Astrocyte (in vitro differentiated cells and primary cell): ENCODE data around the gene ATG7. TPM values are rescaled to one million over a fixed set of nuclear protein-coding genes. Genes with fewer than 3 reads are reported as not detected.

Experiments used
- DNase-seq: peaks from one replicate; pipeline ENCODE4 v3.0.0-alpha.2; 2010; ENCODE audit warnings: low read depth
- FAIRE-seq: peaks from 2 replicates; lab custom pipeline; 2011; peaks lifted over from hg19 to GRCh38; lab: Jason Lieb, UNC
- H2AFZ ChIP-seq: 2 replicates; pipeline ENCODE4 v1.6.0; 2012; ENCODE audit warnings: low read depth, low read length, inconsistent platforms
- H3K27ac ChIP-seq: 2 replicates; pipeline ENCODE4 v1.5.1; 2011; ENCODE audit warnings: low read depth, low read length, inconsistent platforms
- H3K27me3 ChIP-seq: 2 replicates; pipeline ENCODE4 v1.6.0; 2011; ENCODE audit warnings: low read length, inconsistent platforms; ENCODE audit not compliant: insufficient read depth
- H3K36me3 ChIP-seq: 2 replicates; pipeline ENCODE4 v1.5.1; 2011; ENCODE audit warnings: low read length, inconsistent platforms; ENCODE audit not compliant: insufficient read depth
- H3K4me1 ChIP-seq: 2 replicates; pipeline ENCODE4 v1.5.1; 2011; ENCODE audit warnings: low read length, inconsistent platforms; ENCODE audit not compliant: insufficient read depth
- H3K4me2 ChIP-seq: 2 replicates; pipeline ENCODE4 v1.6.0; 2012; ENCODE audit warnings: low read length, inconsistent platforms
- H3K4me3 ChIP-seq: 2 replicates; pipeline ENCODE4 v1.5.1; 2011; ENCODE audit warnings: low read depth, mild to moderate bottlenecking, low read length, inconsistent platforms; ENCODE audit not compliant: insufficient read depth
- H3K79me2 ChIP-seq: 2 replicates; pipeline ENCODE4 v1.6.0; 2012; ENCODE audit warnings: mild to moderate bottlenecking, low read length, inconsistent platforms; ENCODE audit not compliant: insufficient read depth
- H3K9ac ChIP-seq: 2 replicates; pipeline ENCODE4 v1.6.0; 2012; ENCODE audit warnings: mild to moderate bottlenecking, low read length, inconsistent platforms
- H3K9me3 ChIP-seq: 2 replicates; pipeline ENCODE4 v1.5.1; 2012; ENCODE audit warnings: low read depth, mild to moderate bottlenecking, low read length, inconsistent platforms; ENCODE audit not compliant: insufficient read depth
- H4K20me1 ChIP-seq: 2 replicates; pipeline ENCODE4 v1.6.0; 2012; ENCODE audit warnings: low read length, inconsistent platforms; ENCODE audit not compliant: insufficient read depth
- H3K27ac Mint-ChIP-seq: one replicate; pipeline ENCODE4 v1.8.0; 2021; ENCODE audit warnings: mild to moderate bottlenecking, mixed read lengths; ENCODE audit not compliant: unreplicated experiment
- H3K27me3 Mint-ChIP-seq: one replicate; pipeline ENCODE4 v1.8.0; 2021; ENCODE audit warnings: low read depth, mixed read lengths; ENCODE audit not compliant: unreplicated experiment
- H3K36me3 Mint-ChIP-seq: one replicate; pipeline ENCODE4 v1.8.0; 2021; ENCODE audit warnings: low read depth, mixed read lengths; ENCODE audit not compliant: unreplicated experiment
- H3K4me1 Mint-ChIP-seq: one replicate; pipeline ENCODE4 v1.8.0; 2021; ENCODE audit warnings: low read depth, mixed read lengths; ENCODE audit not compliant: unreplicated experiment
- H3K4me3 Mint-ChIP-seq: one replicate; pipeline ENCODE4 v1.8.0; 2021; ENCODE audit warnings: mild to moderate bottlenecking, moderate library complexity, mixed read lengths; ENCODE audit not compliant: unreplicated experiment
- H3K9me3 Mint-ChIP-seq: one replicate; pipeline ENCODE4 v1.8.0; 2021; ENCODE audit warnings: mild to moderate bottlenecking, mixed read lengths; ENCODE audit not compliant: unreplicated experiment
- CTCF ChIP-seq: IDR thresholded peaks from 2 replicates; pipeline ENCODE4 v1.5.1; 2011; ENCODE audit warnings: low read depth, mild to moderate bottlenecking, inconsistent platforms, low read length, moderate library complexity; ENCODE audit not compliant: insufficient read depth
- EZH2 ChIP-seq: IDR thresholded peaks from 2 replicates; pipeline ENCODE4 v1.6.1; 2012; ENCODE audit warnings: mild to moderate bottlenecking, low read length, inconsistent platforms; ENCODE audit not compliant: insufficient read depth
- total RNA-seq: library from RNA; stranded (reverse); gene quantifications from 2 replicates; pipeline ENCODE4 v1.2.1, GENCODE V29; 2021

The ATG7 gene
- total RNA-seq, 1 donor from 2014 or later: 29.5 TPM

- no peaks in the 10 kb centered on the region for H3K9me3 Mint-ChIP-seq
- Histone ChIP-seq H3K4me1 (peaks cover 56% of the 10 kb centered on the region), H3K9ac (peak overlapping the region; percentile 57), H3K36me3 (peaks cover 10% of the 10 kb centered on the region), H3K79me2 (peaks cover 52% of the 10 kb centered on the region), H4K20me1 (no peaks in the 10 kb centered on the region), H3K4me3 (no peak overlapping the region), H3K27ac (peak overlapping the region; percentile 97), H3K4me2 (peak overlapping the region; percentile 83), H3K9me3 (no peaks in the 10 kb centered on the region), H3K27me3 (no peaks in the 10 kb centered on the region), H2AFZ (no peak overlapping the region)
- no peaks in the 10 kb centered on the region for H3K27me3 Mint-ChIP-seq
- peaks cover 6% of the 10 kb centered on the region for H3K36me3 Mint-ChIP-seq
- FAIRE-seq (no peak), DNase-seq (no peak)
- TF ChIP-seq CTCF: no peak
- TF ChIP-seq EZH2: no peak
- H3K27ac Mint-ChIP-seq: no peak overlapping the region
- H3K4me1 Mint-ChIP-seq: peaks cover 43% of the 10 kb centered on the region
- H3K4me3 Mint-ChIP-seq: no peak overlapping the region
Measured at GRCh38 chr3:11287404-11287803, 15.2 kb downstream of the ATG7 start.

GRCh38 chr3:11288021-11288491, 15.9 kb downstream of the ATG7 start:
- H4K20me1 ChIP-seq: no peaks in the 10 kb centered on the region
- FAIRE-seq (no peak), DNase-seq (peak; percentile 65)
- no peak overlapping the region for H2AFZ ChIP-seq
- H3K9me3 ChIP-seq: no peaks in the 10 kb centered on the region
- Mint-ChIP-seq H3K9me3 (no peaks in the 10 kb centered on the region), H3K27me3 (no peaks in the 10 kb centered on the region), H3K4me1 (peaks cover 43% of the 10 kb centered on the region), H3K36me3 (peaks cover 2% of the 10 kb centered on the region), H3K4me3 (no peak overlapping the region), H3K27ac (peak overlapping the region; percentile 29)
- H3K9ac ChIP-seq: peak overlapping the region; percentile 81
- H3K27ac ChIP-seq: peak overlapping the region; percentile 97
- H3K27me3 ChIP-seq: no peaks in the 10 kb centered on the region
- peaks cover 51% of the 10 kb centered on the region for H3K79me2 ChIP-seq
- H3K36me3 ChIP-seq: peaks cover 6% of the 10 kb centered on the region
- H3K4me3 ChIP-seq: peak overlapping the region; percentile 41
- peaks cover 51% of the 10 kb centered on the region for H3K4me1 ChIP-seq
- peak overlapping the region; percentile 83 for H3K4me2 ChIP-seq
- TF ChIP-seq CTCF (no peak), EZH2 (no peak)
